GDM1 (cell line): ENCODE measurements around the gene RAET1G.
"Not testable (repeated sequence)": the region's sequence is repeated elsewhere in the genome, so short reads cannot be mapped to it uniquely, and the experiment has no call there.

Experiments used
- DNase-seq: peaks from one replicate; lab custom pipeline; 2025; lab: John Stamatoyannopoulos, UW

The RAET1G gene

DNA sequence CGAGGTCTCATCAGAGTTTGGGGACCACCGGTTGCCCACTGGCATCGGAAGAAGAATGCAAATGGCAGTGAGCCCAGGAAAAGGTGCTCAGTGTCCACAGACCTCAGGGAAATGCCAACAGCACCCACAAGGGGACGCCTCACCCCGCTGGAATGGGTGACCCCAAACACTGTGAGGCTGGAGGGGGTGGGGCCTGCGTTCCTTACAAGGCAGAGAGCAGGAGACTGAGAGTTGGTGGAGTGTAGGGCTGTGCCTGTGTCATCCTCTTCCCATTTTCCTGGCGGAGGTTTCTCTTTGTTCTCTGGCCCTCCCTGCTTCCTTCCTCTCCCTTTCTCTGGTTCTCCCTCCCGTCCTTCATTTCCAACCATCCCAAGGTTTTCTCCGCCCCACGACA is 31.0 kb upstream of the RAET1G start:
- not testable (repeated sequence) for DNase-seq

DNA sequence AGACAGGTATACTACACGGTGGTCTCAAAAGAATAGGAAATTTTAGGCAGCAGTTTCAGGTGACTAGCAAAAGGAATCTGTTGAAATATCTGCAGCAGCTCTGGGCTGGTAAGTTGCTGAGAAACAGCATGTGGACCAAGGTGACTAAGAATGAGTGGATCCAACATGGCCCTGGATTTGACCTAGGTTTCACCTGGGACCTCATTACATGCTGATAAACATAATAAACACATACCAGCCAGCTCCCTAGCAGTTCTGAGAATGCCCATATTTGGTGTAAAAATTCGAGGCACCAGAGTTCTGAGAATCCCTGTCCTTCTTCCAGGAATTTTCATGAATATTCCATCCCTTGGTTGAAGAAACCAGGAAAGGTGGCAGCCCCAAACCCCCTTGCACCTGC is 30.5 kb upstream of the RAET1G start:
- not testable (repeated sequence) for DNase-seq

DNA sequence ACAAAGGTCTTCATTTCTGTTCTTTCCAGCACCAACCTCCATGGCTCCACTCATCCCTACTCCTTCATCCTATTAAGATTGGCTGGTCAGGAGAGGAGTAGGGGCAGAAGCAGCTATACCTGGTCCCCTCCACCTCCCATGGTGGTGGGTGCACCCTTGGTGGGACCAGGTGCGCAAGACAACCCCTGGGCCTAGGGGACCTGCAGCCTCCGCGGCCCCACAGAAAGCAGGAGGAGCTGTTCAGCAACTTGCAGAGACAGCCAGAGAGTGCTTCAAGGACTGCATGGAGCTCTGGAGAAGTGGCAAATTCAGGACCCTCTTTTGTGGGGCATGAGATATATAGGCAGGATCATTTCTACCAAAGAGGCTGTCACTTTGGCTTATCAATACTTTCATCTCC is 28.7 kb upstream of the RAET1G start:
- DNase-seq = no peak

DNA sequence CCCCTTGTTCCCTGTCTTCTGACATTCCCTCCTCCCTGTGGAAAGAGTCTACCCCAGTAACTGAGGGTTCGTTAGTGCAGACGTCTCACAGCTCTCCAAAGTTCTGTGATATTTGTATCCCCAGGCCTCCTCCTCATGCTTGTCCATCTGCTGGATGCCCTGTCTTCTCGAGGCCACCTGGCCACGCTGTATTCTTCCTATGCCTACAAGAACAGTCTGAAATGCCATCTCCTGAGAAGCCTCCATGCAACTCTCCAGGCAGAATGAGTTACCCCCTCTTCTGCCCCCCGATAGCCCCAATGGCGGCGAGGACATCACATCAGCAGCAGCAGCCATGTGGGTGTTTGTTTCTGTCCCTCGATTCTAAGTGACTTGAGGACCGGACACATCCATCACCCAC is 28.2 kb upstream of the RAET1G start:
- no peak for DNase-seq

DNA sequence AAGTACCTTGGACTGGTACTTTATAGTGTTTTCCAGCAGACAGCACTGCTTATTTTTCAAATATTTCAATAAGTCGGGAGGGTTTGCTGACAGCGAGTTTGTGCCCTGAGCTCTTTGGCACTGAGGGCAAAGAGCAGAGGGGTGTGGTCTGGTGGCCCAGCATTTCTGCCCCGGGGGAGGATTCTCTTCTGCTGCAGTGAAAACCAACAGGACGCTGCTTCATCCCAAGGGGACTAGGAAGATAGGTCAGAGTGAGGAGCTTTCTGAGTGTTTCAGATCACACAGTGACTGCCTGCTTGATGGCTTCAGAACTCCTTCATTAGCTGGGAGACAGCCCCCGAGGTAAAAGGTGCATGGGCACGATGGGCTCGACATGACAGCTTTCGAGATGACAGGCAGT is 27.5 kb upstream of the RAET1G start:
- DNase-seq = no peak

DNA sequence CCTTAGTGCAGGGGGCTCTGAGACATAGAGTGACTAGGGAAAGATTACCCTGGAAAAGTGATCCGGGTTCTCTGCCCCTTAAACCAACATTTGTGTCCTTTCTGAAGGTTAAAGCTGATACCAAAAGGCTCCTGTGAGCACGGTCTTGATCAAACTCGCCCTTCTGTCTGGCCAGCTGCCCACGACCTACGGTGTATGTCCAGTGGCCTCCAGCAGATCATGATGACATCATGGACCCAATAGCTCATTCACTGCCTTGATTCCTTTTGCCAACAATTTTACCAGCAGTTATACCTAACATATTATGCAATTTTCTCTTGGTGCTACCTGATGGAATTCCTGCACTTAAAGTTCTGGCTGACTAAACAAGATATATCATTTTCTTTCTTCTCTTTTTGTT is 25.7 kb upstream of the RAET1G start:
- DNase-seq = no peak

DNA sequence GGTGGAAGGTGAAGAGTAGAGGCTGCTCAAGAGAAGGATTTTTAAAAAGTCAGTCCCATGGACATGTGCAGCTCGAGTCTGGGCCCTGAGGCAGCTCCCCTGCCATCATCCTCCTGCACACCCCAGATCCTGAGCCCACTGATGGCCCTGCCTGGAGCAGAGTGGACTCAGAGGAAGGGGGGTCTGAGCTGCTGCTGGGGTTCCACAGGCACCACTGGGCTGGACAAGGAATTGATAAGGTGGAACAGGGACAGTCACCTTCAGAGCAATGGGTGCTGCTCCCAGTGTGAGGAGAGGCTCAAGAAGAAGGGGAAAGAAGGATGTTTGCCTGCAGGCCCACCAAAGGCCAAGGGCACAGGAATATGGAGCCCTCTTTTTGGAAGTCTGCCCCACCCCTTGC is 25.1 kb upstream of the RAET1G start:
- DNase-seq = no peak

DNA sequence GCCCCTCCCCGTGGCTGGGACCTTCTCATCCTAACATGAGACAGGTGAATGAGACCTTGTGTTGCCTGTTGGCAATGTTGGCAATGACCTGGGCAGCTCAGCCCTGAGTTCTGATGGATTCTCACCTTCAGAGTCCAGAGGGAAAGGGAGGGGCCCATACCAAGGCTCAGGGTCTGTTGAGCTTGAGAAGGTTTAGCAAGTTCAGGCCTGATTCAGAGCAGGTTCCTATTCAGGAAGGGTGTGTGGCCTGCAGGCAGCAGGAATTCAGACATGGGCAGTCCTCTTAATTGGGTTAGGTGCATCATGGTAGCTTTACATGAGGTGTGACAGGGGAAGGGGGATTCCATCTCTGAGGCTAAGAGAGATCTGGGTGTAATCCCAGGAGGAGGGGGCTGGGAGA is 24.6 kb upstream of the RAET1G start:
- DNase-seq = not testable (repeated sequence)

DNA sequence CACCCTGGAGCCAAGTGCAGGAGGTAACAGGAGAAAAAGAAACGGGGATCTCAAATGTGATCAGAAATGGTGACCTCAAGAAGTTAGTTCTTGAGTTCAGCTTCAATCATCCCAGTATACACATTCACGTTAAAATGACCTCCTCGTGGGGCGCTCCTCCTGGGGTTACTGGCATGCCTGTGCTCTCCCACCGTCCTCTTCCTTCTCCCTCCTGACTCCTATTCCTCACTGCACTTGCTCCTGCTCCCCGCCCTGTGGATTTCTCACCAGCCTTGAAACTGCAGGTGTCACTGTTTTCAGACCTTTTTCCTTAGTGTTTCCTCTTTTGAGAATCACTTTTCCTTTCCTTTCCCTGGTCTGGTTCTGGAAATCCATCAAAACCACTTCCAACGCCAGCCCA is 23.7 kb upstream of the RAET1G start:
- DNase-seq = not testable (repeated sequence)

DNA sequence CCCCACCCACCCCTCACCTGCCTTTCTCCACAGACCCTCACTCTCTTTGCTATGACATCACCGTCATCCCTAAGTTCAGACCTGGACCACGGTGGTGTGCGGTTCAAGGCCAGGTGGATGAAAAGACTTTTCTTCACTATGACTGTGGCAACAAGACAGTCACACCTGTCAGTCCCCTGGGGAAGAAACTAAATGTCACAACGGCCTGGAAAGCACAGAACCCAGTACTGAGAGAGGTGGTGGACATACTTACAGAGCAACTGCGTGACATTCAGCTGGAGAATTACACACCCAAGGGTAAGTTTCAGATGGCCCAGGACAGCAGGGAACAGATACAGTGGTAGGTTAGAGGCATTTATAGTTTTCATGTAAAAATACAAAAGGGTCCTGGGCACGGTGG is 22.4 kb upstream of the RAET1G start:
- DNase-seq = not testable (repeated sequence)

DNA sequence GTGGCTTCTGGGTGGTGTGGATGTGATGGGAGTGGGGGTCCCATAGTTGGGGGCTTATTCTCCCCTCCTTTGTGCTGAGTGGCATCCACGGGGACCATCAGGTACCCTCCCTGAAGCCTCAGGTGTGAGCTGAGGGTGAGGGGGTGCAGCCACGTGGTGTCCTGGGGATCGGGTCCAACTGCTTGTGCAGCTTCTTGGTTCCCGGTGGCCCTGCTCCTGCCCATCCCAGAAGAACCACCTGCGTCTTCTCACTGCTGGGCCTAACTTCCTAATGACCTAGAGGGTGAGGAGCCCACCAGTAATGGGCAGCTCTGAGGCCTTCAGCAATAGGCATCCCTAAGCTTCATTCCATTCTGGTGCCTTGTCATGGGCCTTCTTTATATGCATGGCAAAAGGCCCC is 20.4 kb upstream of the RAET1G start:
- not testable (repeated sequence) for DNase-seq

DNA sequence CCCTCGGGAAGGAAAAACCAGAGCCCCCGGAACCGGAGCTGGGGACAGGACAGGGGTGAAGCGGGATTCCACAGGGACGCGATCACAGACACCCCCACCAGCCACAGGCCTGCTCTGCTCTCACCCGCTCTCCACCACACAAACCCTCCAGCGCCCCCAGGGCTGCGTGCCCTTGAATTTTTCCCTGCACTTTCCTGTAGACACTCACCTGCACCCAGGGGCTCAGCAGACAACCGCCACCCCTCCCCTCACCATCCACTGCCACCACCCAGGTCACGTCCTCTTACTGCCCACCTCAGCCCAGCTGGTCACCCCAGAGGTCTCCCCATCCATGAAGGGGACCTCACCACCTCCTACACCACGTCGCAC is 19.5 kb upstream of the RAET1G start:
- DNase-seq = no peak

DNA sequence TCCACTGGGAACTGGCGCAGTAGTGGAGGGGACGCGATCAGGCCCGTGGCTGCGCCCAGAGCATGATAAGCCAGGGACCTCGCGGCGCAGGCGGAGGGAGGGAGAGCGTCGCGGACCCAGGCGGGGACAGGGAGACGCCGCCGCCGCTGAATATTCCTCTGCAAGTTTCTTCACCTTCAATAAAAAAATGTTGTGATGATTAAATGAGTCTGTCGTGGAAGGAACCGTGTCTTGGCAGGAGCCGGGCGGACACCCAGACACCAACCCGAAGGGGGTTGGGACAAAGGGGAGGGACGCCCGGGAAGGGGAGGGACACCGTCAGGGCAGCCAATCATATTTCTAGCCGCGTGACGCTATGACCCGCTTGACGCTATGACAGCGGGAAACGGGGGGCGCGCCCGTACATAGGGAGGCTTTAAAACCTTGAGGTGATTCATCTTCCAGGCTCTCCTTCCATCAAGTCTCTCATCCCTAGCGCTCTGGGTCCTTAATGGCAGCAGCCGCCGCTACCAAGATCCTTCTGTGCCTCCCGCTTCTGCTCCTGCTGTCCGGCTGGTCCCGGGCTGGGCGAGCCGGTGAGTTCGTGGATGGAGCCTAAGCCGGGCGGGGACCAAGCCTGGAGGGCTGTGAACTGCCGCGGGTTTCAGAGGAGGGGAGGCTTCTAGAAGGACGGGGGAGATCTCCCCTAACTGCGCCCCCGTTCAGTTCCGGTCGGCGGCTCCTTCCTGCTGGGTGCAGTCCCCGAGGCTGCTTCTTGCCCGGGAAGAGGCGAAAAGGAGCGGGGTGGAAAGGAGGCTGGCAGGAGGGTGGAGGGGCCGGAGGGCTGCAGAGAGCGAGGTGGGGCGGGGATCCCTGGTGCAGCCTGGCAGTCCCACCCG is 18.9 kb upstream of the RAET1G start, which contains the start of gene ULBP2:
Gene ULBP2, plus strand, starts transcription at position 432 of the 878 bp plus-strand sequence. Its CDS starts 59 bp downstream, at position 491.
- peak; percentile 33 for DNase-seq

DNA sequence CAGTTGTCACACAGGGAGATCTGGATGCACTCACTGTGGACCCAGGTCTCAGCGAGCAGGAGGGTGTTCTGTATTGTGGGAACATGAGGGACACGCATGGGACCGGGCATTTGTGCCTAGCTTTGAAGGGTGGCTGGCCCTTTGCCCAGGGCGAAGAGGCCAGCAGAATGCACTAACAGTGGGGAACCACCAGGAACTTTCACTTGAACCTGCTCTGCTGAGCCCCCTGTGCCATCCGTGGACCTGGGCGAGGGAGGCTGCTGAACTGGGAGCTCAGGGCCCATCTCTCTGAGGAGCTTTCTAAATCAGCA is 17.7 kb upstream of the RAET1G start:
- DNase-seq = no peak

DNA sequence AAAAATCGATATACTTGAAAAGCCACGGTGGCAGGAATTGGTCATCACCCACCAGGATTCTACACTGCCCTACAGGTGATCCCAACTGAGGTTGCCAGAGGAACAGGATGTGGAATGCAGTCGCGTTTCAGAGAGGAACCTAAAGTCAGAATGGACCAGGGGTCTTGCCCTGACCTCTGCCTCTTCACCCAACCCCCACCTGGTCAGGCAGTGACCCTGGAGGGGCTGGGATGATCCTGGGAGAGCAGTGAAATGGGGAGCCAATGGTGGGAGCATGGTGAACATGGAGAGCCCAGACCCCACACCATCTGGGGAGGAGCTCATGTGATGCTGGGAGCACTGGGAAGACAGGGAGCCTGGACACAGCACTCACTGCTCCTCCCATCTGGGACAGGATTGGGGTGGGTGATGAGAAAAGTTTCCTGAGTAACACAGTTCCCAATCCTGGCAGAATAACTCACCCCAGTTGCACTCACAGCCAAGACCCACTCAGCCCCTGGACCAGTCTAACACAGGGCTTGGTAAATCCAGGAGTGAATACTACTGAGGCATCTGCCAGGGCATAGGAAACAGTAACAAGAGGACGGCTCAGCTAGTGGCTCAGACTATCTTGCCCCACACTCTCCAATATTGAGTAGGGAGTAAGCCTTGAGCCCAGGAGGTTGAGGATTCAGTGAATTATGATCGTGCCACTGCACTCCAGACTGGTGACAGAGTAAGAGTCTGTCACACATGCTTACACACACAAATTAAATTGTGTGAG is 17.2 kb upstream of the RAET1G start:
- DNase-seq = no peak

DNA sequence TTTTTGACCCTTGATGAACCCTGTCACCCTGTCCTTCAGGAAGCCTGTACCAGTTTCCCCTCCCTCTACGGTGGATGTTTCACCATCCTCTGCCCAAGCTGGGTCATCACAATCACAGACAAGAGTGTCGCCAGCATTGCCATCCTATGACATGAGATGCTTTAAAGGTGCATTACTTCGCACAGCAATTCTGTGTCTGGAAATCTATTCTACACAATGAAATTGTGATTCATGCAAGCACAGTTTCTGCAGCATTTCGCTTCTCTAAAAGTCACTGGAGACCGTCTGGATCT is 16.4 kb upstream of the RAET1G start:
- DNase-seq = no peak

DNA sequence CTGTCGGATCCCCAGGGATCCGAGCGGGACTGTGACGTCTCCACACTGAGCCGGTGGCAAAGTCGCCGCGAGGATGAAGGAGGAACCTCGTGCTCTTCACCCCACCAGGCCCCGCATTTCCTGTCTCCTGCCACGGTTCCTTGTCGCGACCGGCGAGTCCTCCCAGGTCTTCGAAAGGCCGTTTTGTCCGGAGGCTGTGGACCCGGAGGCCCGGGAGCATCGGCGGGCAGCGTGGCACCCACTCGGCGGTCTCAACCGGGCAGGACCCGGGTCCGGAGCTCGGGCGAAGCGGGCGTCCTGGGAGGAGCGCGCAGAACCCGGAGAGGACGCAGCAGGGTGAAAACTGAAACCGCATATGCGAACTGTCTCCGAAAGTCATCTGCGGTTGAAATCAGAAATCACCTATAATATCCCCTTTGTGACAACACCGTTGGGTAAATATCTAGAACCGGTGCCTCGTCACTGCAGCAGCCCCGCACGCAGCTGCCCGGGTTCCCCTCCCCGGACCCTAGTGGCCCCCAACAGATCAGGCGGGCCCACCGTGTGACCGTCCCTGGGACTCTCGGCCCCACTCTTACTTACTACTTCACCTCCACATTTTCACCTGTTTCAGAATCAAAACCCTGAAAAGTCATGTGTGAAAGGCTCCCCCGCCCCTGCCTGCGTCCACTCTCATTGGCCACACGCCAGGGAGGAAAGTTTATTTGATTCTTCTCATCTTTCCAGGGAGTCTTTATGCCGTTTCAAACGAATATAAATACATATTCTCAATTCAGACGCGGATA is 15.8 kb upstream of the RAET1G start:
- DNase-seq = no peak

DNA sequence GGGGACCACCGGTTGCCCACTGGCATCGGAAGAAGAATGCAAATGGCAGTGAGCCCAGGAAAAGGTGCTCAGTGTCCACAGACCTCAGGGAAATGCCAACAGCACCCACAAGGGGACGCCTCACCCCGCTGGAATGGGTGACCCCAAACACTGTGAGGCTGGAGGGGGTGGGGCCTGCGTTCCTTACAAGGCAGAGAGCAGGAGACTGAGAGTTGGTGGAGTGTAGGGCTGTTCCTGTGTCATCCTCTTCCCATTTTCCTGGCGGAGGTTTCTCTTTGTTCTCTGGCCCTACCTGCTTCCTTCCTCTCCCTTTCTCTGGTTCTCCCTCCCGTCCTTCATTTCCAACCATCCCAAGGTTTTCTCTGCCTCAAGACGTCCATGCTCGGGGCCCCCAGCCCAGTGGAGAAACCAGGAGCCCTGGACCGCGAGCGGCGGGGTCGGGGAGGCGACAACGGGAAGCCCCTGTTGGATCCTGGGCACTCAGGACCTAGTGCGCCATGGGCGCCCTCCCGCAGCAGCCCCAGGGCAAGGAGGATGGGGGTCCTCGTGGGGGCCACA is 15.2 kb upstream of the RAET1G start:
- DNase-seq = not testable (repeated sequence)

DNA sequence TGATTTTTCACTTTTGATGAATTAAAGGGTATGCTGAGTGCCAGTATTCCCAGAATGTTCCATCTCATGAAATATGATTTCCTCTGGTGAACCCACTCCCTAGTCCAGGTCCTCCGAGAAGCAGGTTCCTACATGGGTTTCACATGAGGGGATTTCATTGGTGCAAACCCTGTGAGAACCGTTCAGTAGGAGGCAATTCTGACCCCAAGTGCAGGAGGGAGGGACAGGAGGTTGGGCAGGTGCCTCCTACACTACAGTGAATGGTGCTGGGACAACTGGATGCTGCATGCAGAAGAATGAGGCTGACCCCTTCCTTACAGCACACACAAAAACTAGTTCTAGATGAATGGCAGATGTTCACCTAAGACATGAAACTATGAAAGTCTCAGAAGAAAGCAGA is 13.8 kb upstream of the RAET1G start:
- DNase-seq = no peak

DNA sequence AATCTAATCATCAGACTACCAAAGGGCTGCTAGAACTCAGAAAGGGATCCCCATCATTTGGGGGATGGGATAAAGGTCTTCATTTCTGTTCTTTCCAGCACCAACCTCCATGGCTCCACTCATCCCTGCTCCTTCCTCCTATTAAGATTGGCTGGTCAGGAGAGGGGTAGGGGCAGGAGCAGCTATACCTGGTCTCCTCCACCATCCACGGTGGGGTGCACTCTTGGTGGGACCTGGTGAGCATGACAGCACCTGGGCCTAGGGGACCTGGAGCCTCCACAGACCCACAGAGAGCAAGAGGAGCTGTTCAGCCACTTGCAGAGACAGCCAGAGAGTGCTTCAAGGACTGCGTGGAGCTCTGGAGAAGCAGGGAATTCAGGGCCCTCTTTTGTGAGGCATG is 12.7 kb upstream of the RAET1G start:
- no peak for DNase-seq

DNA sequence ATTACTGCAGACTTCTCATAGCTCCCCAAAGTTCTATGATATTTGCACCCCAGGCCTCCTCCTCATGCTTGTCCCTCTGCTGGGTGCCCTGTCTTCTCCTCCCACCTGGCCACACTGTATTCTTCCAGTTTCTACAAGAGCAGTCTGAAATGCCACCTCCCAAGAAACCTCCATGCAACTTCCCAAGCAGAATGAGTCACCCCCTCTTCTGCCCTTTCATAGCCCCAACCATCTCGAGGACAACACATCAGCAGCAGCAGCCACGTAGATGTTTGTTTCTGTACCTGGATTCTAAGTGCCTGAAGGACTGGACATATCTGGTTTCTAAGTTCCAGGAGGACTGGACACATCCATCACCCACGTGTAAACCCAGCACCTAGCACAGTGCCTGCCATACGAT is 12.3 kb upstream of the RAET1G start:
- no peak for DNase-seq
